GM18870 (cell line): ENCODE measurements around the gene KRTAP11-1.

ENCODE experiments used
- ATAC-seq: cut with Tn5 transposase; IDR thresholded peaks from one replicate; pipeline ENCODE4 v1.9.1; 2021; ENCODE audit warnings: moderate library complexity; ENCODE audit not compliant: unreplicated experiment

The KRTAP11-1 gene, protein sequence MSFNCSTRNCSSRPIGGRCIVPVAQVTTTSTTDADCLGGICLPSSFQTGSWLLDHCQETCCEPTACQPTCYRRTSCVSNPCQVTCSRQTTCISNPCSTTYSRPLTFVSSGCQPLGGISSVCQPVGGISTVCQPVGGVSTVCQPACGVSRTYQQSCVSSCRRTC

DNA sequence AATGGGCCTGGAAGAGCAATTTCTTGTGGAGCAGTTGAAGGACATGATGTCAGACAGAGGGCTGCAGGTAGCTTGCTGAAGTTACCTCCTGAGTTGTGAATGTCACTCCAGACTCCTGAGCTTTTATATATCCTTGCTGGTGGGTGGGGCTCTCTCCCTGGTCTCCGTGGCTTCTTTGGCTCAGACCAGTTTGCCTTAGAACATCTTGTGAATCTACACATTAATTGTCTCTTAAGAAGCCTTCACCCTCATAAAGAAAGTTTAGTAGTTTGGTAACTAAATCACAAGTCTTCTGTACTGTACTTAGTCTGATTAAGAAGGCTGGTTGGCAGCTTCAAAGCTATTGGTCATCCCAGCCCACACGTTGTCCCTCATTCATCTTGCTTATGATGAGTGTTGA is at the start of gene KRTAP11-1:
TSS of gene KRTAP11-1 (minus strand) at position 101 of the 400 bp plus-strand sequence. CDS start at position 45, 56 bp downstream.
- ATAC-seq: no peak

DNA sequence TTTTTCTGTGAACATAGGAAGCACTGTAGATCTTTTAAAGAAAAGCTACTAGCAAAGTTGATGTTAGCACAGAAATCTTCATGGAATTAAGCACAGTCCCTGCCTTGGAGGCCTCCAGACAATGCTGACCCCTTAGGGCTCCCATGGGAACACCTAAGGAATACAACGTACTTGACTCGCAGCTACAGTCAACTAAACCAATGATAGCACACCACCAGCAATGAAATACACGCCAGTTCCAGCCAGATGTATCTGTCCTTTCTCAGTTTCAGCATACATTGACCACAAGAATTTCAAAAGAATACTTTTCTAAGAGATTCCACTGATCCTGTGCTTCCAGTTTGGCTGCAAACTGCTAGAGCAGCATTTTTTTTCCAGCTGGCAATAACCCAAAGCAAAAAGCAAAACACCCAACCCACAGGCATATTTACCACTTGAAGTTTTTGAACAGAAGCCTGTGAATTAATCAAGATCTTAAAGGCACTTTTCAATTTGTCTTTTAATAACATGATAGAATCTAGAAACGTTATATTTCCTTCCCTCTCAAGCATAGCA is 42.8 kb upstream of the KRTAP11-1 start:
- ATAC-seq: no peak

DNA sequence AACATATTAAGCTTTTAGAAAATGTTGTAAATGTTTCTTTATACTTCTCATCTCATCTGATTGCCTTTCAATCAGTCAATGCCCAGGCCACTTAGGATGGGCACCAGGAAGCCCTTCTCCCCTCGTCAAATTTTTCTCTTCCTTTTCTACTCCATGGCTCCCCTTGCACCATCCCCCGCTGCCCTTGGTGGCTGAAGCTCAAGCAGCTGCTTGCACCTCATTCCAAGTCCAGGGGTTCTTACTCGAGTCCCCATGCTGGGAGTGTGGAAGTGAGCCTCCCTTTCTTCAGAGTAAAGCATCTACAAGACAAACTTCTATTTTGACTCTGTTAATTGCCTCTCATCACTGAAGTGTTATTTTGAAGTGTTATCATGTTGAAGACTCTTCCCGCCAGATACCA is 39.7 kb upstream of the KRTAP11-1 start:
- ATAC-seq: no peak

DNA sequence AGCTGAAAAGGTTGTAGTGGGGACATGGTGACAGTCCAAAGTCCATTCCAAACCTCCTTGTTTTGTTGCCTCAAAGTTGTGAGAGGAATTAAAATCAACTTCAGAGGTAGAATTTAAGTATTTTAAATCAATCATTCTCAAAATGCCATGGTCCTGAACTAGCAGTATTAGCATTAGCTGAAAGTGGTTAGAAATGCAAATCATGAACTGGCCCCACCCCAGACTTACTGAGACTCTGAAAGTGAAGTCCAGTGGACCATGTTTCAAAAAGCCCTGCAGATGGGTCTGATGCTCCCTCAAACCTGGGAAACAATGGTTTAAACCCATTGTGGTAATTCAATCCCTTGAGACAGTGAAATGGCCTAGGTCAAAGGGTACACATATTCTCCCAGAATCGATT is 36.2 kb upstream of the KRTAP11-1 start:
- ATAC-seq: no peak

DNA sequence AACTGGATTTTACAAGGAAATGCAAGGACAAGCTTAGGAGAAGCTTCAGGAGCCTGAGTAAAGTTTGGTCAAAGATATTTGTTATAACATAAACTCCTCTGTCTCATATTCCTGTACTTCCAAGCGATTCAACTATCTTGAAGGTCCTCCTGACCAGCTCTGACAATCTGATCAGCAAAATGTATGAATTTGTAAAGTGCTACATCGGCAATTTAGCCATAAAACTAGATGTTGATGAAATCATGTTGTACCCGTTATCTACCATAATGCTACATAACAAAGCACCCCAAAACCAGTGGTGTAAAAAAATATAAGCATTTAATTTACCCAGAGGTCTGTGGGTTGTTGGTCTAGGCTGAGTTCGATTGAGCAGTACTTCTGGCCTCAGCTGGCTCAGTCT is 19.5 kb upstream of the KRTAP11-1 start:
- no peak for ATAC-seq

DNA sequence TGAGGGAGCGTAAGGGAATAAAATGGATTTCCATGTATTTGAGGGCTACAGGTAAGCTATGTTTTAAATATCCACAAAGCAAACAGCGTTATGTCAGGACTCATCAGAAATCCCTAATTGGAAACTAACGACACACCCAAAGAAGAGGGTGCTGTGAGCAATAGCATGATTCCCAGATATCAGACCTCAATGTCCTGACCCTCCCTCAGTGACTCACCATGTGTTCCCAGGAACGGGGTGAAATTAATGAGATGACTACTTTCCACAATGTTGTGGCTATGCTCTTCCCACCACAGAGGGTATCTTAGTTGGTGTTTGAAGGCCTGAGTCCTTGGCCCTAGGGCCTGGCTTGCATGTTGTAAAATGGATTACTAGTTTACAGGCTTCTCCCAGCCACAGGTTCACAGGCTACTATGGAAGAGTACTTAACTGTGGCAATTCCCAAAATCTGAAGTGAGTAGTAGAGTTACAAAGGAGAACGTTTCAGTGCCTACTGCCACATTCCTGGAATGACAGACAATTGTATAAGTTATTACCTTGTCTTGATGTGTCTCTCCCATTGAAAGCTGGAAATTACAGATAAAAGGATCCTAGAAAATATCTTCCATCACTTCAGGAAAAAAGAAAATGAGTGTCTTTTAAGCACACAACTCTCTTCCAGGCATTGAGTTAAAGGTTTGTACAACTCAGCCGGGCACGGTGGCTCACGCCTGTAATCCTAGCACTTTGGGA is 1.7 kb upstream of the KRTAP11-1 start:
- no peak for ATAC-seq

DNA sequence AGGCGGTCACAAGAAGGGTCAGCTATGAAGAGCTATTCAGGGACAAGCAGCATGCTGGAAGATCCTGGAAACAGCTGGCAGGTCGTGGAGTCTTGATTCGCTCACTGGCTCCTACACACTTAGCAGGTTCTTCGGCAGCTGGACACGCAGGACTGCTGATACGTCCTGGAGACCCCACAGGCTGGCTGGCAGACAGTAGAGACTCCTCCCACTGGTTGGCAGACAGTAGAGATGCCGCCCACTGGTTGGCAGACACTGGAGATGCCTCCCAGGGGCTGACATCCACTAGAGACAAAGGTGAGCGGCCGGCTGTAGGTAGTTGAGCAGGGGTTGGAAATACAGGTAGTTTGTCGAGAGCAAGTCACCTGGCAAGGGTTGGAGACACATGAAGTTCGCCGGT is 466 bp downstream of the KRTAP11-1 start:
- no peak for ATAC-seq

DNA sequence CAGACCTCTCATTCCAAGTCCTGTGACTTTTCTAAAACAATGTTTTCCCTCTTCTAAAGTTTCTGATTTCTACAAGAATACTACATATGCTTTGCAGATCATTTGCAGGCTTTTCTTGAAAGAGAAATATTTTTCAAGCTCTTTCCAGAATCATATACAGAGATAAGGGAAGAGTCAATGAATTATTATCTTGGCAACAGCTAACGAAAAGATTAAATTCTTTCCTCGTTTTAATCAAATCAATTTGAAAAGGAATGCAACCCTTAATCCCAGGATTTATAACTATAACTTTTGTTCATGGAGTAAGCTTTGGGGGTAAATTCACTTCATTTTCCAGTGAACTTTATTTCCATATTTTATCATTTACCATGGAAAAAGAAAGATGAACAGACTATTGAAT is 6.9 kb downstream of the KRTAP11-1 start:
- ATAC-seq: no peak

DNA sequence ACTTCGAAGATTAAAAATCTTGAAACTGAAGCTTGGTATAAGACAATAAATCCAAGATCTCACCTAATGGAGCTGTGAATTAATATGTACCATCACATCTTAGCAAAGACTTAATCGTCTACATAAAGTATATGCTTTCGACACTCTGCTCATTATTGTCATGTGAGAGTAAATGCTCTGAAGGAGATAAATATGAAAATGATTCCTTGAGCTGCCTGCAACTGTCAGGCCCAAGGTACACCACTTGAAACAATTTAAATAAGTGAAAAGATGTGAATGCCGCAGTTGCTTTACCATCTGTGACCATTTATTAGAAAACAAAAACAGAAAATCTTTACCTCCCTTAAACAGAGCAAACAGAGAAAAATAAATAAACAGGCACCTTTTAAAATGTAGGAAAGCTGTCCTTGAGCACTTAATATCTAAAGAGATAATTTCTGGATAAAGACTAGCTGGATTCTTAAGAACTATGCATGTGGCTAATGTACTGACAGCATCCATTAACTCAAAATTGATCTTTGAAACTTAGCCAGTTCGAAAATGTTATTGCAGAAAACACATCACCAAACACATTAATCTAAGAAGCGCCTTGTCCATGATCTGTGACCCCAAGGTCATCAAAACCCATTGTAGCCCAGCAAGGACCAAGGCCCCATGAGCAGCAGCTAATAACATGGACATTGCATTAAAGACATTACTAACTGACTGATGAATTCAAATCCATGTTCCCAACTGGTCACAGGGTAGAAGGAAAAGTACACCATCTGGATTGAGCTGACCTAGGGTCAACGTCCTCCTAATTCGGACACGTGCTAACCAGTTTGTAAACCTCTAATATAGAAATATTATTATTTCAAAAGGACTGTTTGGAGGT is 33.5 kb downstream of the KRTAP11-1 start:
- no peak for ATAC-seq

DNA sequence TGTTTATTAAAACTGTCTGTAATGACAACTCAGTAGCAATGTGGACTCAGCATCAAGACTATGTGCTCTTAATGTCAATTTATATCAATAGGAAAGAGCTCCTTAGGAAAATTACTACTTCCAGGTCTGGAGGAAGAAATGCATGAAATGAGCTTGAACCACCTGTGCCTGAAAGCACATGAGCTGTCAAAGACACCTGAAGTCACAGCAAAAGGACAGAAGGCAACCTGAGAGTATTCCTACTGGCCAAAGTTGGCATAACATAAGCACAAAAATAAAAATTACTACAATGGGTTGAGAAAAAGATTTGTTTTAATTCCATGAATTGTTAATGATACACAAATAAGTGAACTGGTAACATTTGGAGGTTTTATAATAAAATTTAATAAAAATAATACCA is 38.4 kb downstream of the KRTAP11-1 start:
- ATAC-seq: no peak

DNA sequence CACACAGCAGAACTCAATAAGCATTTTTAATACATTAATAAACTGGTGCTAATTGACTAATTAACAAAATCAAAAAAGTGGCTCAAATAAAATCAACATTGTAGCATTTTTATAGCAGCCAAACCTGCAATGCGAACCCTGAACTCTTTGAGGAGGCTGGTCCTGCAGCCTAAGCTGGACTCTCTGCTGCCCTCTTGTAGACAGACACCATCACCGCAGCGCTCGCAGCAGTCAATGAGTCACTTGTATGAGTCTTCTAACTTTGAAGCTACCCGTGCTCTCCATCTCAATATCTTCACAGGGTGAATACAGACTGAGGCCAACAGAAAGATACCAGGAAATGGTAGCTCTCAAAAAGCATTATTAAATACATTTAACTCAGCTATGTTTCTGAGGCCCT is 42.1 kb downstream of the KRTAP11-1 start:
- ATAC-seq: no peak

DNA sequence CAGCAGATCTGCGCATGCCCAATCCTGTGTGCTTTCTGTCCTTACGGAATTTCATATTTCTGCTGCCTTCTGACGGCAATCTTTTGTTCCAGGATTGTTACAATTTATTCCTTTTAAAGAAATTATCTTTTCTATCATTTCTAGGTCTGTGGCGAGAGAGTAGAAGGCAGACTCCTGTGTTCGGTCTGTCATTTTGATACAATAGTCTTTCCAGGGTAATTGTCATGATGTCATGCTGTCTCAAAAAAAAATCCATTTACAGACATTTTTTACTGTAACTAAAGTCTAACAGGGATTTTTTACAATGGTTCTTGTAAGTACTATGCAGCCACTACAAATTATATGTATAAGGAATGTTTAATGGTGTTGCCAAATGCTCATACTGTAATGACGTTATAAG is 42.8 kb downstream of the KRTAP11-1 start:
- no peak for ATAC-seq

DNA sequence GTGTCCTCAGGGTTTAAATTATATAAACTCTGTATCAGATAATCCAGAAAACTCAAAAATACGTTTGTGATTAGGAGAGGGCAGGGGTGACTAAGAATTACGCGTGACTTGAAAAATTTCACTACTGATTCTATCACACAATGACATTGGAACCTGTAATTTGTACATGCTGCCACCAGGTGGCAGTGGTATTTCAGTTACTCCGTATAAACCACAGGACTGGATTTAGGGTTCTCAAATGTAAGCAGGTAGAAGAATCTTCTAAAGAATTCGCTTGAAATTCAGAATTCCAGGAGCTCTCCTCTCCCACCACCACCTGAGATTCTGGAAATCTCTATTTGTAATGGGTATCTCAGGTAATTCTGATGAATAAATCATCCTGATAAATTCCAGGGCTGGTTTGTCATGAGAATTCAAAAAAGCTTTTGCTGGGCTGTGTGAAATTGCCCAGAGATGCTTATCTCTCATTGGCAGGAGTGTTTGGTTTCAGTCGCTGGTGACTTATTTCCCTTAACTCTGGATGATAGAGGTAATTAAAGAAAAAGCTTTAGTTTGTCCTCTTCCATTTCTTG is 50.1 kb downstream of the KRTAP11-1 start:
- ATAC-seq: no peak
